ENCODE results near the gene ETS2.

ETS2 gene

GRCh38 chr21:38804789-38805327 lies 871 bp upstream of the ETS2 start:
- no peak for DNase-seq (ENCODE audit: low read depth)
- TF ChIP-seq, protein P1, sequence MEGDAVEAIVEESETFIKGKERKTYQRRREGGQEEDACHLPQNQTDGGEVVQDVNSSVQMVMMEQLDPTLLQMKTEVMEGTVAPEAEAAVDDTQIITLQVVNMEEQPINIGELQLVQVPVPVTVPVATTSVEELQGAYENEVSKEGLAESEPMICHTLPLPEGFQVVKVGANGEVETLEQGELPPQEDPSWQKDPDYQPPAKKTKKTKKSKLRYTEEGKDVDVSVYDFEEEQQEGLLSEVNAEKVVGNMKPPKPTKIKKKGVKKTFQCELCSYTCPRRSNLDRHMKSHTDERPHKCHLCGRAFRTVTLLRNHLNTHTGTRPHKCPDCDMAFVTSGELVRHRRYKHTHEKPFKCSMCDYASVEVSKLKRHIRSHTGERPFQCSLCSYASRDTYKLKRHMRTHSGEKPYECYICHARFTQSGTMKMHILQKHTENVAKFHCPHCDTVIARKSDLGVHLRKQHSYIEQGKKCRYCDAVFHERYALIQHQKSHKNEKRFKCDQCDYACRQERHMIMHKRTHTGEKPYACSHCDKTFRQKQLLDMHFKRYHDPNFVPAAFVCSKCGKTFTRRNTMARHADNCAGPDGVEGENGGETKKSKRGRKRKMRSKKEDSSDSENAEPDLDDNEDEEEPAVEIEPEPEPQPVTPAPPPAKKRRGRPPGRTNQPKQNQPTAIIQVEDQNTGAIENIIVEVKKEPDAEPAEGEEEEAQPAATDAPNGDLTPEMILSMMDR (IDR thresholded peaks at IDR 0.05; ENCODE audit: control insufficient read depth, extremely low read depth, insufficient read depth): peak; percentile 75
- peak overlapping the region; percentile 72 for H3K4me3 ChIP-seq (ENCODE audit: low read depth, low read length)

GRCh38 chr21:38806153-38806941 lies 618 bp downstream of the ETS2 start:
- DNase-seq (ENCODE audit: low read depth): no peak
- TF ChIP-seq, protein P1 (IDR thresholded peaks at IDR 0.05; ENCODE audit: control insufficient read depth, extremely low read depth, insufficient read depth): no peak
- H3K4me3 ChIP-seq (ENCODE audit: low read depth, low read length): peak overlapping the region; percentile 72

DNA sequence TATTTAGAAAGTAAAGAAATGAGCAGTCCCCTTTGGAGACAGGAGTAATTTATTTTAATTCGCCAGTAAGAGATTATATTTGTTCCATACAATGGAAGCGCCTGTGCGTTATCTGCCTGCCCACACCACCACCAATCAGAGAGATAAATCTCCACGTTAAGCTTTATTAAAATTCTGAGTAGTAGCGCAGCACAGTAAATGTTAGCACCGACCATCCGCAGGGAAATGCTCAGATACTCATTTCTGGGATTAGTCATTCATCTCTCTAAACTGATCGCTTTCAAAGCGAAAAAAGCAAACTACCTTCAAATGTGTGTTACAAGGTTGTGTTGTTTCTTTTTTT lies 1.2 kb downstream of the ETS2 start:
- peak overlapping the region; percentile 72 for H3K4me3 ChIP-seq (ENCODE audit: low read depth, low read length)
- no peak for DNase-seq (ENCODE audit: low read depth)
- TF ChIP-seq, protein P1 (IDR thresholded peaks at IDR 0.05; ENCODE audit: control insufficient read depth, extremely low read depth, insufficient read depth): no peak

DNA sequence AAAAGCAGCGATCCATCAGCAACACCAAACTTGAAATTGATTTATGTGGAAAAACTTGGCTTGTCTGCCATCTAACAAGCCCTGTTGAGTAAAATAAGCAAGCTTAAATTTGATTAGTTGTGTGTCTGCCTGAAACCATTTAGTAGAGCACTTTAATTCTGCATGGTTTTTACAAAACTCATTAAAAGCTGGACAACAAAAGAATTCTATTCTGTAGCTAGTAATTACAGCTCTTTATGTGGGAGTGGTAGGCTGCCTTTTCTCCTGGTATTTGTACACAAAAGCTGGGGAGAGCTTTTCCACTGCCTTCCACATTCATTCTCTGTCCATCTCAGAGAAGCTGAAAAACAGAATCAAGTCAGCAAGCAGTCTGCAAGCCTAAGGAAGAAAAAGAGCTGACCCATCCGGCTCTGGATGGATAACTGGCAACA lies 1.7 kb downstream of the ETS2 start:
- TF ChIP-seq, protein P1 (IDR thresholded peaks at IDR 0.05; ENCODE audit: control insufficient read depth, extremely low read depth, insufficient read depth): no peak
- DNase-seq (ENCODE audit: low read depth): no peak
- H3K4me3 ChIP-seq (ENCODE audit: low read depth, low read length): no peak overlapping the region

DNA sequence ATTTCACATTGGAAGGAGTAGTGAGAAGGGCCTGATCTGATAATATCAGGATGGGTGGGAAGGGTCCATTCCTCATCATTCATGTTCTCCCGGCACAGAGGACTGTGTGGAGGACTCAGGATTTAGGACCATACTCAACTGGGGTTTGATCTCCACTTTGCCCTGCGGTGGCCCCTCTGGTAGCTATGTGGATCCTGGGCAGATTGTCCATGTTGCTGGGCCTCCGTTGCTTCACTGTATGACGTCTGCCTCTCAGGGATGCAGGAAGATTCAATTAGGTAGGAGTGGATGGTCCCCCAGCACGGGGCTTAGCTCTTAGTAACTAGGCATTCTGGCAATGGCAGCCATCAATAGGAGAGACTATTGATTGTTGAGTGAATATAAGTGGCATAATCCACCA lies 2.3 kb downstream of the ETS2 start:
- H3K4me3 ChIP-seq (ENCODE audit: low read depth, low read length): no peak overlapping the region
- TF ChIP-seq, protein P1 (IDR thresholded peaks at IDR 0.05; ENCODE audit: control insufficient read depth, extremely low read depth, insufficient read depth): no peak
- no peak for DNase-seq (ENCODE audit: low read depth)

- DNase-seq (ENCODE audit: low read depth): no peak
- H3K4me3 ChIP-seq (ENCODE audit: low read depth, low read length): no peak overlapping the region
- TF ChIP-seq, protein P1 (IDR thresholded peaks at IDR 0.05; ENCODE audit: control insufficient read depth, extremely low read depth, insufficient read depth): no peak
Observed at GRCh38 chr21:38809198-38809878, 3.6 kb downstream of the ETS2 start.
